Measurements from ENCODE around the gene CALCOCO2.

Gene CALCOCO2

DNA sequence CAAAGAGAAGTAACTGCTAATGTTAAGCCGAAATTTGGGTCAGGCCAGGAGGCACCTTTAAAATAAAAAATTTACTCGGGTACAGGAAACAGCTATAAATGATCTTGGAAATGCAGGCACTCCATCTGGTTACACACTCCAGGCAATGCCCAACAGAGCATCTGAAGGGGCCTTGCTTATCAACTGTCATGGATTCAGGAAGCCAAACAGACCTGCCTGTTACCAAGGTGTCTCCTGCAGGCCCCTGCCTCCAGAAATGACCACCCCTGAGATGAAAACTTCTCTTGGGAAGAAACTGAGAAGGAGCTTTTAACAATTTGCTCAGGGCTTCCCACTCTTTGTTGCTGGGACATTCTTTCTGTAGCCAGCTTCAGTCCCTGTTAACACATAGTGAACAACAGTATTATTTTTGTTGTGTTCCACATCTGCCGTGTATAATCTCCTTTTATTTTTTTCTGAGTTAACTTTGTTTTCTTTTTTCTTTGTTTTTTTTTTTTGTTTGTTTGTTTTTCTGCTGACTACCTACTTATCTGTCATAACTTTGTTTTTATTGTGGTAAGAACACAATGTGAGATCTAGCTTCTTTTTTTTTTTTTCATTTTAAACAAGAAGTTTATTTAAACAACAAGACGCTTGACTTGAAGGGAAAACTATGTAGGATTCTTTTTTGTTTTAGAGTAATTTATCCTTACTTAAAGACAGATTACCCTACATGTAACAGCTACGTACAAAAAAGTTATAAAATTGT, 43.0 kb downstream of the CALCOCO2 start:
- no peak for DNase-seq (ENCODE audit: low spot score)

DNA sequence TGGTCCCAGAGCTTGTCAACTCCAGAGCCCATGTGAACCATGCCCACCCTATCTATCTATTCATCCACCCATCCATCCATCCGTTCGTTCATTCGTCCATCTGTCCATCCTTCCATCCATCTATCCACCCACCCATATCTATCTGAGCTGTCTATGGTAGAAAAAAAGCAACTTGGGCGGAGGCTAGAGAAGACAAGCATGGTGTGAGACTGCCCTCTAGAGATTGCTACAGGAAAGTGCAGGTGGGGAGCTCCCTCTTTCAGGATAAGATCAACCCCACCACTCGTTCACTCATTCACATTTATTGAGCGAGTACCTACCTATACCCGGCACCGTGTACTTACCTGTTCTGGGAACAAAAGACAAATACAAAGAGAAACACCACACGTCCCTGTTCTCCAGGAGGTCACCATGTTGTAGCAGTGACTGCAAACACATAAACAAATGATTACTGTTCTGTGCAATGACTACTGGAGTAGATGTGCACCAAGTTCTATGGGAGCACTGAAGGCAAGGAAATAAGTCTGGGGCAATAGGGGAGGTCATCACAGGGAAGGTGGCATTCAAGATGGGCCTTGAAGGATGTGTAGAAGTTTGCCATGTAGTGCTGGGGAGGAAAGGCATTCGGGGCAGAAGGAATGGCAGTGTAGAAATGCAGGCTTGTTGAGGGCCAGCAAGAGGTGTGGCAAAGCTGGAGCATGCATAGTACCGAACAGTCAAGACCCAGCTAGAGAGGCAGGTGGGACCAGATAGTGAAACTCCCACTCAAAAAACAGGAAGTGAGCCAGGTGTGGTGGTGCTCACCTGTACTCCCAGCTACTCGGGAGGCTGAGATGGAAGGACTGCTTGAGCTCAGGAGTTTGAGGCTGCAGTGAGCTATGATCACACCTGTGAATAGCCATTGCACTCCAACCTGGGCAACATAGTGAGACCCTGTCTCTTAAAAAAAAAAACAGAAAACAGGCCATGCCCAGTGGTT, 48.4 kb downstream of the CALCOCO2 start:
- peak; percentile 86 for DNase-seq (ENCODE audit: low spot score)

DNA sequence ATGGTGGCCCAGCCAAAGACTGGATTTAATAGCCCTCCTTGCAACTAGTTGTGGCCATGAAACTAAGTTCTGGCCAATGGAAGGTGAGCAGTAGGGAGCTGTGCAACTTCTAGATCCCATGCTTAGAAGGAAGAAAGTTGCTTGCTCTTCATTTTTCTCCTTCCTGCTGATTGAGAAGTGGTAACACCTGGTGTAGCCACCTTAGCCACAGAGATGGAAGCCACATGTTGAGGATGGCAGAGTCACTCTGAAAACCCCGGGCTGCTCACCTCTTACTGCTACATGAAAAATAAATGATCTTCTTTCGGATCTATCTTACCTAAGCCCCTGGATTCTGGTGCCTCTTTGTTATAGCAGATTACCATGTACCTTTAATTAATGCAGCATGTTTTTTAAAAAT, 51.4 kb downstream of the CALCOCO2 start:
- DNase-seq (ENCODE audit: low spot score): no peak

DNA sequence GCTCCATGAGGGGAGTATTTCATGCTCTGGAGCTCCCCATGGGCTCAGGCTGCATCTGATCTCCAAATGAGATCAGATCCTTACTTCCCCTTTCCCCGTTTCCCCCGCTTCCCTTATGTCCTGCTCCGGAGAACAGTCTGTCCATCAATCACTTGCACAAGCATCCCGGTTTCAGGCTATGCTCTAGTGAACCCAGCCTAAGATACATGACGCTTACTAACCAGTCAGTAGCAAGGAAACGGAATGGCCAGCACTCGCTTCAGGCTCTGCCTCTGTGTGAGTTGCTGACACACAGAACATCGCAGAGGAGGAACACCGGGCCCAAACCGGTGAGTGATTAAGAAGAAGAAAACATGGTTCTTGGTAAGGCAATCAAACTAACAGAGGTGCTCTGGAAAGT, 52.3 kb downstream of the CALCOCO2 start:
- no peak for DNase-seq (ENCODE audit: low spot score)

DNA sequence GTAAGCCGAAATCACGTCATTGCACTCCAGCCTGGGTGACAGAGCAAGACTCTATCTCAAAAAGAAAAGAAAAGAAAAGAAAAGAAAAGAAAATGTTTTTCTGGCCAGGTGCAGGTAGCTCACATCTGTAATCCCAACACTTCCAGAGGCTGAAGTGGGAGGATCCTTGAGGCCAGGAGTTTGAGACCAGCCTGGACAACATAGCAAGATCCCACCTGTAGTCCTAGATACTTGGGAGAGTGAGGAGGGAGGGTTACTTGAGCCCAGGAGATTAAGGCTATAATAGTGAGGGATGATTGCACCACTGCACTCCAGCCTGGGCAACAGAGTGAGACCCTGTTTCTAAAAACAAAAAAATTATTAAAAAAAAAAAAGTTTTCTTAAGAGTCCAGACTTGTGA, 59.3 kb downstream of the CALCOCO2 start:
- no peak for DNase-seq (ENCODE audit: low spot score)

- no peak for DNase-seq (ENCODE audit: low spot score)
Measured at GRCh38 chr17:48892940-48893645, 62.3 kb downstream of the CALCOCO2 start.

- no peak for DNase-seq (ENCODE audit: low spot score)
Measured at GRCh38 chr17:48893646-48894508, 63.0 kb downstream of the CALCOCO2 start.

GRCh38 chr17:48894886-48895285, 64.1 kb downstream of the CALCOCO2 start:
- DNase-seq (ENCODE audit: low spot score): no peak

- no peak for DNase-seq (ENCODE audit: low spot score)
Measured at GRCh38 chr17:48901241-48901640, 70.4 kb downstream of the CALCOCO2 start.

GRCh38 chr17:48903401-48903800, 72.6 kb downstream of the CALCOCO2 start:
- no peak for DNase-seq (ENCODE audit: low spot score)

GRCh38 chr17:48904428-48904827, 73.6 kb downstream of the CALCOCO2 start:
- DNase-seq (ENCODE audit: low spot score): no peak

- DNase-seq (ENCODE audit: low spot score): no peak
Measured at GRCh38 chr17:48905987-48906515, 75.2 kb downstream of the CALCOCO2 start.

DNA sequence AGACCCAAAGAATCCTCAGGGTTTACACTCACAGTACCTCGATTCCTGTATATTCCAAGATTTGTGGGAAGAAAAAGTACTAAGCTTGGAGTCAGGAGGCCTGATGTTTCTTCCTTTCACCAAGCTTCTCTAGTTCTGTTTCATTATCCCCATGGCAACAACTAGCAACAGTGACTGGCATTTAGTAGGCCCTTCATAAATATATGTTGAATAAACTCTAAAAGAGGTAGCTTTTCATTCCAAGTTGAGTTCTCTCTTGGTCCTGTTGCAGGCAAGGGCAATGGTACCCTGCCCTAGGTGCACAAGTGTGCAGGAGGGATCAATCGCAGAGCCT, 76.8 kb downstream of the CALCOCO2 start:
- peak; percentile 45 for DNase-seq (ENCODE audit: low spot score)

DNA sequence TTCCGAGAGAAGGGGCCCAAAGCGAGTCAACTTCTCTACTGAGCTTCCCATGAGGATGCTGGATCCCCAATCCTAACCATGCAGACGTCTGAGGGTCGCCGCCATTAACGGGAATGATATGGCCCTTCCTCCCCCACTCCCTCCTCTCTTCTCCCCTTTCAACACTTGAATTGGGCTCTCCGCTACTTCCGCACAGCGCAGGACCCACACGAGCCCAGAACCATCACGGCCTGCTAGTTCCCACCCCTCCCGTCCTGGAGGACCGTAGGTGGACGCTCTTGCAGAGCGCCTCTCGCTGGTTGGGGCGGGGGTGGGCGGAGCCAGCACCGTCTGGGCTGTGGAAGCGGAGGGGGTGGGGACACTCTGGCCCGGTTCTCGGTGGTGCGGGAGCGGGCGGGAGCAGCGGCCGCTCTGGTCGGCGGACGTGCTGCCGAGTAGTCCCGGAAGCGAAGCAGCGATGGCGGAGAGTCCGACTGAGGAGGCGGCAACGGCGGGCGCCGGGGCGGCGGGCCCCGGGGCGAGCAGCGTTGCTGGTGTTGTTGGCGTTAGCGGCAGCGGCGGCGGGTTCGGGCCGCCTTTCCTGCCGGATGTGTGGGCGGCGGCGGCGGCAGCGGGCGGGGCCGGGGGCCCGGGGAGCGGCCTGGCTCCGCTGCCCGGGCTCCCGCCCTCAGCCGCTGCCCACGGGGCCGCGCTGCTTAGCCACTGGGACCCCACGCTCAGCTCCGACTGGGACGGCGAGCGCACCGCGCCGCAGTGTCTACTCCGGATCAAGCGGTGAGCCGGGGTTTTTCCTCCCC, 77.4 kb downstream of the CALCOCO2 start, which contains the start of gene UBE2Z:
Gene UBE2Z (plus strand): TSS at position 361 of the 797 bp plus-strand sequence. CDS start 97 bp downstream, at position 458.
- peak; percentile 98 for DNase-seq (ENCODE audit: low spot score)

DNA sequence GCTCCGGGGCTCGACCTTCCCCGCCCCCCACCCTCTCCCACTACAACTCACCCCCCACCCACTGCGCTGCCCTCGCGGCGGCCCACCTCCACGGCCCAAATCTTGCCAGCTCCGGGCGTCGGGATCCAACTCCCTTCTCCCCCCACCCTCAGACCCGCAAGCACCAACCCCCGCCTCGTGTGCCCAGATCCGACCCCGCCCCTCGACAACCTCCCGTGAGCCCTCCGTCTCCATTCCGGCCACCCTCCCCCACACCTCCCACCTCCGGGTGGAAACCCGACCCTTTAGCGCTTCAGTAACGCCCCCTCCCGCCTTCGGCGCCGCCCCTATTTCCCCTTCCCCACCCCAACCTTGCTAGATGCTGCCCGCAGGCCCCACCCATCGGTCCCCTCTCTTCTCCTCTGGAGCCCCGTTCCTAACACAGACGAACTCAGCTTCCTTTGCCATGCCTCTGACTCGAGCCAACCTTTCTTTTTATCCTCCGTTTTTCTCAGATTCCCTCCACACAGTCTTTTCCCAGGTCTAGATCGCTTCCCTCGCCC, 78.1 kb downstream of the CALCOCO2 start:
- DNase-seq (ENCODE audit: low spot score): peak; percentile 79

DNA sequence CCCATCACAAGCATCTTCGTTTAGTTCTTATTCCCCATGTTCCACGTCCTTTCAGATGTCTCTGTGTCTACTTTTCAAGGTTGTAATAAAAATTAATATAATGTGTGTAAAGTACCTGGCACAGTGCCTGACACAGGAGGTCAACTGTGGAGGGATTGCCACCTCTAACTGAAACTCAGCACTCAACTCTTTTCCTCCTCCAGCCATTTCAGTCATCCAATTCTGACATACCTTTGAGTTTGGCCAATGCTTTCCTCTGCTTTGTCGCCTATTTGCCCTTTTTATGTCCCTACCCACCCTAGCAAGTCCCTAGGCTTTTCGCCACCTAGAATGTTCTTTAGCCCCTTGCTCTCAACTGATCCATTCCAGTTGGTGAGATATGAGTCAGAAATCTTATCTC, 78.9 kb downstream of the CALCOCO2 start:
- no peak for DNase-seq (ENCODE audit: low spot score)

DNA sequence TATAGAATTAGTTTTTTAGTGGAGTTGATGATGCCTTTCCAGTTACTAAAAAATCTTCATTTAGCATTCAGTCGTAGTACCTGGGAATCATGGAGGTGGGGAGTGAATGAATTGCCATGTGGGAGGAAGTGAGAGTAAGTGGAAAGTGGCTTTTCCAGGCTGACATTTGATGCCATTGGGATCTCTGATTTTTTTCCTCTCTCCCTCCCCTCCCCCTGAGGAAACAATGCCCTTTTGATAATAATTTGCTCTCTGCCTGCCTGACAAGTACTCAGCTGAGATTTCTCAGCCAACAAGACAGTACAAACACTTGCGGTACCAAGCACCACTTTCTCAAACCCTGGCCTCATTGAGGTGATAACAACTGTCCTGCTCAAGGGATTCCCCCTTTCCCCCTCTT, 79.5 kb downstream of the CALCOCO2 start:
- DNase-seq (ENCODE audit: low spot score): no peak

GRCh38 chr17:48912476-48912875, 81.6 kb downstream of the CALCOCO2 start:
- DNase-seq (ENCODE audit: low spot score): no peak
